HG03139 (cell line): Measurements from ENCODE around the gene TBC1D3C.
"Not testable (repeated sequence)": the region's sequence is repeated elsewhere in the genome, so short reads cannot be mapped to it uniquely, and the experiment has no call there.

ENCODE experiments used
- ATAC-seq: cut with Tn5 transposase; IDR thresholded peaks from one replicate; pipeline ENCODE4 v1.9.1; 2021; ENCODE audit not compliant: unreplicated experiment

TBC1D3C gene

DNA sequence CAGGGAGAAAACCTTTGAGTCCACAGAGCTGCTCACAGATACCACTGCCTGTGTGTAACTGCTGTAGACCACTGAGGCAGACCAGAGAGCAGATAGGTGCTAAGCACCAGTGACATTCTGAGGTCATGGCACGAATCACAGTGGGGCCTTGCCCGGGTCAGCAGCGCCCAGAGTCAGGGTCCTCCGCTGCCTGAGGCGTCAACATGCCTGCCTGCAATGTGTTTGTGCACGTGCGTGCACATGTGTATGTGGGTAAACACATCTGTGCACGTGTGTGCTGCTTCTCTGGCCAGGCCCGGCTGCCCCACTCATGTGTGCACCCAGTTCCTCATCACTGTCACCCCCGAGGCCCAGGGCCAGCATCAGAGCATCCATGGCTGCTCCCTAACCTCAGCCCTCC, at the start of gene TBC1D3C:
Gene TBC1D3C, minus strand, starts transcription at position 101 of the 400 bp plus-strand sequence. CDS start 1,568 bp downstream, outside the sequence.
- ATAC-seq, result not testable (repeated sequence)

GRCh38 chr17:38099262-38099661, 30.8 kb upstream of the TBC1D3C start:
- ATAC-seq, result not testable (repeated sequence)

DNA sequence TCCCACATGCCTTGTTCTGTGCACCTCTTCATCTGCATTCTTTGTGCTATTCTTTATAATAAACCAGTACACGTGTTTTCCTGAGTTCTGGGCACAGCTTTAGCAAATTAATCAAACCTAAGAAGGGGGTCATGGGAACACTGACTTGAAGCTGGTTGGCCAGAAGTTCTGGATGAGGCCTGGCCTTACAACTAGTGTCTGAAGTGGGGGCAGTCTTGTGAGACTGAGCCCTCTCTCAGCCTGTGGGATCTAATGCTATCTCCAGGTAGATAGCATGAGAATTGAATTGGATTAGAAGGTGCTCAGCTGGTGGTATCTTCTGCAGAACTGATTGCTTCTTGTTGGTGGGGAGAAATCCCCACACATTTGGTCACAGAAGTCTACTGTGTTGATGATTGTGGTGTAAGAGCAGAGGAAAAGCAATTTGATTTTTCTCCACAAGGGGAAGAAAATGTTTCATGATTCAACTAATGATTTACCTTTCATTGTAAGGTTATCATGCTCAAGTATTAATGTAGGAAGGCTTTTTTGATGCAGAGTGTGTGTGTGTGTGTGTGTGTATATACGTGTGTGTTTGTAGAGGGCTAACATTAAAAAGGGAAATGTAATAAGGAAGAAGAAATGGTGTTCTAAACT, 25.7 kb upstream of the TBC1D3C start:
- ATAC-seq, result not testable (repeated sequence)

GRCh38 chr17:38088120-38088519, 19.7 kb upstream of the TBC1D3C start:
- ATAC-seq, result not testable (repeated sequence)

DNA sequence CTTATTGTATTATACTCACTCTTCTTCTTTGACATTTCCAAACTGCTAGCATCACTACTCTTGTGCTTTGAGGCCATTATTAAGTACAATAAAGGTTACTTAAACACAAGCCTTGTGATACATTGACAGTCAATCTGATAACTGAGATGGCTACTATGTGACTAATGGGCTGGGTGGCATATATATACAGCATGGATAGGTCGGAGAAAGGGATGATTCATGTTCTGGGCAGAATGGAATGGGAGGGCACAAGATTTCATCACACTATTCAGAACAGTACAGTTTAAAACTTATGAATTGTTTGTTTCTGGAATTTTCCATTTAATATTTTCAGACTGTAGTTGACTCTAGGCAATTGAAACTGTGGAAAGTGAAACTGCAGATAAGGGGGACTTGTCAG, 18.9 kb upstream of the TBC1D3C start:
- not testable (repeated sequence) for ATAC-seq
